ENCODE results near the gene STIM1. TPM values are rescaled to one million over a fixed set of nuclear protein-coding genes. Genes with fewer than 3 reads are reported as not detected.
A peak's percentile ranks its signal among the peaks of the same experiment; 100 is the strongest.

STIM1 gene
- total and polyA plus RNA-seq, 10 of the 15 experiments (the other 5 are each of a cell fraction or from before 2014, with no cell fraction given): 8.6 to 57.7 (median 29.3) TPM

- 0 out of 2 replicates have a peak, but pooled peaks have one; percentile 16 for TF ChIP-seq SIN3A (IDR thresholded peaks at IDR 0.05; ENCODE audit: low read depth, low read length)
Measured at GRCh38 chr11:3840870-3841425, 14.5 kb upstream of the STIM1 start, which contains the start of gene RHOG (continued).

- SMC1A ChIA-PET (ENCODE audit: uncharacterized antibody, unreplicated experiment): interaction anchor here (0.6 to 21.1 kb wide), 22 partner anchors 10 to 231 kb away, joined by 3 to 805 read pairs (median 4); partner anchors contain the start of genes PGAP2 and STIM1
- no peak for FAIRE-seq
- in situ Hi-C loops (cut with MboI): loop anchor here (25.0 kb wide), 1 partner anchor 546 kb away; the partner anchor contains the start of gene TRIM21
- no peak for TF ChIP-seq JUNB (IDR thresholded peaks at IDR 0.05)
- TF ChIP-seq MTA2 (IDR thresholded peaks at IDR 0.05; ENCODE audit: low read depth): peak; percentile 41; the same call in 1 of the 2 replicates
- no peak for TF ChIP-seq CEBPZ (IDR thresholded peaks at IDR 0.05; ENCODE audit: low read depth, low read length)
- TF ChIP-seq CREB1 (IDR thresholded peaks at IDR 0.05; ENCODE audit: low read depth): peak; percentile 78
- no peak for TF ChIP-seq ETV6 (conservative IDR thresholded peaks at IDR 0.05 in 1 of 2, IDR thresholded peaks at IDR 0.05 in 1 of 2; ENCODE audit: borderline replicate concordance in 1 of 2, low read depth in 1 of 2)
- TF ChIP-seq ZNF687 (IDR thresholded peaks at IDR 0.05): peak; percentile 98
- no peak for TF ChIP-seq TCF7 (IDR thresholded peaks at IDR 0.05; ENCODE audit: borderline replicate concordance)
- TF ChIP-seq EZH2 (IDR thresholded peaks at IDR 0.05; ENCODE audit: borderline replicate concordance, control insufficient read depth, low read depth, low read length): no peak
- TF ChIP-seq IRF4 (IDR thresholded peaks at IDR 0.05; ENCODE audit: low read depth, low read length): no peak
Measured at GRCh38 chr11:3841426-3842350, 13.8 kb upstream of the STIM1 start.

More at GRCh38 chr11:3841426-3842350, 13.8 kb upstream of the STIM1 start:
- Histone ChIP-seq H3K27me3 (replicated peaks in 1 of 2; ENCODE audit: control insufficient read depth in 2 of 2, insufficient read depth in 2 of 2, low read length in 1 of 2) (no peaks in the 10 kb centered on the region), H3K79me2 (ENCODE audit: control insufficient read depth, insufficient read depth, low read length) (peaks cover 40% of the 10 kb centered on the region), H3K4me2 (ENCODE audit: control insufficient read depth, insufficient read depth) (peak overlapping the region; percentile 19), H4K20me1 (ENCODE audit: control insufficient read depth, insufficient read depth) (no peaks in the 10 kb centered on the region), H3K4me1 (ENCODE audit: control insufficient read depth, insufficient read depth, low read length) (peaks cover 15% of the 10 kb centered on the region), H3K9me3 (replicated peaks; ENCODE audit: control insufficient read depth, insufficient read depth, low read length) (no peaks in the 10 kb centered on the region), H3K27ac (ENCODE audit: control insufficient read depth, insufficient read depth) (peak overlapping the region; percentile 82), H3K36me3 (ENCODE audit: control insufficient read depth in 2 of 2, insufficient read depth in 2 of 2, low read length in 1 of 2) (no peaks in the 10 kb centered on the region), H3K9ac (ENCODE audit: control insufficient read depth, insufficient read depth, low read length) (peak overlapping the region; percentile 65), H2AFZ (ENCODE audit: control insufficient read depth, low read depth, low read length) (peak overlapping the region; percentile 76), H3K4me3 (peak overlapping the region; percentile 98)
- POLR2A ChIA-PET: interaction anchor here (0.7 to 12.0 kb wide), 16 partner anchors 10 to 256 kb away, joined by 3 to 242 read pairs (median 6); partner anchors contain the start of genes NUP98 and STIM1
- ATAC-seq (peak; percentile 71), DNase-seq (ENCODE audit: low read depth, low spot score) (peak; percentile 79)
- RAD21 ChIA-PET (ENCODE audit: unreplicated experiment): interaction anchor here (0.8 to 12.7 kb wide), 30 partner anchors 10 to 259 kb away, joined by 3 to 304 read pairs (median 6); partner anchors contain the start of genes NUP98, PGAP2 and STIM1
- intact Hi-C loops (cut with micrococcal nuclease; ENCODE audit: unreplicated experiment): loop anchor here (1.0 to 2.0 kb wide), 3 partner anchors 17 to 45 kb away; partner anchors contain the start of gene NUP98
- WGBS (ENCODE audit: insufficient coverage, insufficient replicate concordance, low lambda C conversion rate, missing lambda C conversion rate): 1% methylated on average over 25 of the region's 44 CpGs
- BruUV-seq (replicated peaks): no TSS peak
- CTCF ChIA-PET: interaction anchor here (0.6 to 39.6 kb wide), 21 partner anchors 9 to 240 kb away, joined by 3 to 1047 read pairs (median 4); partner anchors contain the start of genes NUP98, PGAP2 and STIM1

Measured in GM12878 (cell line).